Myocyte (in vitro differentiated cells): ENCODE measurements around the gene BRAP. TPM values are rescaled to one million over a fixed set of nuclear protein-coding genes. Genes with fewer than 3 reads are reported as not detected.
"Not testable (repeated sequence)": the region's sequence is repeated elsewhere in the genome, so short reads cannot be mapped to it uniquely, and the experiment has no call there.

Source experiments
- DNase-seq: peaks from one replicate; pipeline ENCODE4 v3.0.0-alpha.2; 2012; ENCODE audit warnings: low read depth
- polyA plus RNA-seq: library from polyadenylated mRNA; unstranded; fragments of >200 nt; gene quantifications from one replicate; pipeline ENCODE4 v1.2.1, GENCODE V29; 2012; ENCODE audit warnings: missing spikeins
- total RNA-seq: library from RNA; depleted of rRNA; stranded (reverse); fragments of >200 nt; gene quantifications from 2 replicates; pipeline ENCODE4 v1.2.3, GENCODE V29; 2014

The BRAP gene
- total RNA-seq, result 17.7 and 20.4 TPM in 2 replicates
- 11.8 TPM for polyA plus RNA-seq

GRCh38 chr12:111685811-111686573 lies at the start of gene BRAP, which contains the start of gene ACAD10:
TSS of gene BRAP (minus strand) at chr12:111685956. CDS start at chr12:111685792, 164 bp downstream.
TSS of gene ACAD10 (plus strand) at chr12:111686053. CDS start at chr12:111692710, 6,657 bp downstream.
- peak; percentile 94 for DNase-seq

- no peak for DNase-seq
Observed at GRCh38 chr12:111733340-111733915, 47.7 kb upstream of the BRAP start.

- DNase-seq, result no peak
Observed at GRCh38 chr12:111732786-111733185, 47.0 kb upstream of the BRAP start.

GRCh38 chr12:111730420-111730819 lies 44.7 kb upstream of the BRAP start:
- DNase-seq, result no peak

- no peak for DNase-seq
Observed at GRCh38 chr12:111728795-111729194, 43.0 kb upstream of the BRAP start.

GRCh38 chr12:111723646-111724360 lies 38.0 kb upstream of the BRAP start:
- not testable (repeated sequence) for DNase-seq

DNA sequence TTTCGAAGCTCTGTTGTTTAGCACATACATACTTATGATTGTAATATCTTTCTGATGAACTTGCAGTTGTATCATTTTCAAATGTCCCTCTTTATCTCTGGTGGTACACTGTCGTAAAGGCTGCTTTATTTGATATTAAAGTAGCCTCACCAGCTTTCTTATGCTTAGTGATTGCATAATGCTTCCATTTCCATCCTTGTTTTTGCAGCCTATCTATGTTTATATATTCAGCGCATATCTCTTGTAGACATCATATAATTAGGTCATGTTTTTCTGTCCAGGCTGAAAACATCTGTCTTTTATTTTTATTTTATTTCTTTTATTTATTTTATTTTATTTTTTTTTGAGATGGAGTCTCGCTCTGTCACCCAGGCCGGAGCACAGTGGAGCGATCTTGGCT lies 34.7 kb upstream of the BRAP start:
- DNase-seq, result no peak

DNA sequence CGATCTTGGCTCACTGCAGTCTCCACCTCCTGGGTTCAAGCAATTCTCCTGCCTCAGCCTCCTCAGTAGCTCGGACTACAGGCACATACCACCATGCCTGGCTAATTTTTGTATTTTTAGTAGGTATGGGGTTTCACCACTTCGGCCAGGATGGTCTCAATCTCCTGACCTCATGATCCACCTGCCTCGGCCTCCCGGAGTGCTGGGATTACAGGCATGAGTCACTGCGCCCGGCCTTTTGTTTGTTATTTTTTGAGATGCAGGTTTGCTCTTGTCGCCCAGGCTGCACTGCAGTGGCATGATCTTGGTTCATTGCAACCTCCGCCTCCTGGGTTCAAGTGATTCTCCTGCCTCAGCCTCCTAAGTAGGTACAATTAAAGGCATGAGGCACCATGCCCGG lies 33.6 kb upstream of the BRAP start:
- peak; percentile 5 for DNase-seq

- DNase-seq, result peak; percentile 14
Observed at GRCh38 chr12:111715279-111715678, 29.5 kb upstream of the BRAP start.

DNA sequence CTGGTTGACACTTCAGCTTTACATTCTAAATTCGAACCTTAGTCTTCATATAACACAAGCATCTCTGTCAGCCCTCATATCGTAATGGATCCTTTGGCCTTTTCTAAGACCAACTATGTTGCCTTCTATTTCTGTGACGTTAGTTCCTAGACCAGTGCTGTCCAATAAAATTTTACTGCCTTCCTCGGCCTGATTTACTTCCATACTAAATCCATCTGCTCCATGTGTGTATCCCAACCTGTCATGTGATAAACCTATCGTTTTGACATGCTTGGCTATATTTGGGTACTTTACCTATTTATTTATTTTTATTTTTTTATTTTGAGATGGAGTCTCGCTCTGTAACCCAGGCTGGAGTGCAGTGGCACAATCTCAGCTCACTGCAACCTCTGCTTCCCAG lies 20.4 kb upstream of the BRAP start:
- no peak for DNase-seq

- DNase-seq, result no peak
Observed at GRCh38 chr12:111705672-111706071, 19.9 kb upstream of the BRAP start.

DNA sequence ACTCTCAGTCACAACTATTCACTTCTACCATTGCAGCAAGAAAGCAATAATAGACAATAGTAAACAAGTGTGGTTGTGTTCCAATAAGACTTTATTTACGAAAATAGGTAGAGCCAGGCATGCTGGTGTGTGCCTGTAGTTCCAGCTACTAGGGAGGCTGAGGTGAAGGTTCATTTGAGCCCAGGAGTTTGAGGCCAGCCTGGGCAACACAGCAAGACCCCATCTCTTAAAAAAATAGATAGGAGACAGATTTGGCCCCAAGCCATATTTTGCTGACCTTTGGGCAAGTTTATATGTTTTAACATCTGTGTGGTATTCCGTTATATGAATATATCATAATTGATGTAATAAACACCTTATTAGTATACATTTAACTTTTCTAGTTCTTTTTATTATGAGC lies 14.2 kb upstream of the BRAP start:
- no peak for DNase-seq

GRCh38 chr12:111693818-111694217 lies 8.1 kb upstream of the BRAP start:
- peak; percentile 10 for DNase-seq

- DNase-seq, result peak; percentile 7
Observed at GRCh38 chr12:111692575-111693210, 6.9 kb upstream of the BRAP start.

- DNase-seq, result no peak
Observed at GRCh38 chr12:111691262-111691661, 5.5 kb upstream of the BRAP start.

DNA sequence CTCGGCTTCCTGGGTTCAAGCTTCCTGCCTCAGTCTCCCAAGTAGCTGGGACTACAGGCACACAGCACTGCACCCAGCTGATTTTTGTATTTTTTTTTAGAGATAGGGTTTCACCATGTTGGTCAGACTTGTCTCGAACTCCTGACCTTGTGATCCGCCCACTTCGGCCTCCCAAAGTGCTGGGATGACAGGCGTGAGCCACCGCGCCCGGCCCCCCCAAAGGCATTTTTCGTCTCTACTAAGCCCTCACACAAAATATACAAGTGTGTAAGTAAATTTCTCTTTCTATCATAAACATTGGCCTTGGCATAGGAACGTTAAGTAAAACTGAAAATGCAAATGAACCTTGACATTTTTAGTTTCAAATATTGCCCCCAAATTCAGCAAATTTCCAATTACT lies 2.2 kb upstream of the BRAP start:
- no peak for DNase-seq

DNA sequence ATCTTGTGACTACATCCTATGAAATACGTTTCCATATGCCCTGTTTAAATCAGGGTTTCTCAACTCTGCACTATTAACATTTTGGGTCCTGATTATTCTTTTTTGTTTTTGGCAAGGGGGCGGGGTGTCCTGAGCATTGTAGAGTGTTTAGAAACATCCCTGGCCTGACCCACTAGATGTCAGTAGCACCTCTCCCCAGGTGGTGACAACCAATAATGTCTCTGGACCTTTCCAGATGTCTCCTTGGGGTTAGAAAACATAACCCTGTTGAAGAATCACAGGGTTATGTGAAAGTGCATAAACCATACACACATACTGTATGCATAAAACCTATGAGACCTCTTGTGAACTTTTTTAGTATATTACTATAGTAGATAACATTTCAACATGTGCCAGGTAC lies 1.5 kb upstream of the BRAP start:
- no peak for DNase-seq

DNA sequence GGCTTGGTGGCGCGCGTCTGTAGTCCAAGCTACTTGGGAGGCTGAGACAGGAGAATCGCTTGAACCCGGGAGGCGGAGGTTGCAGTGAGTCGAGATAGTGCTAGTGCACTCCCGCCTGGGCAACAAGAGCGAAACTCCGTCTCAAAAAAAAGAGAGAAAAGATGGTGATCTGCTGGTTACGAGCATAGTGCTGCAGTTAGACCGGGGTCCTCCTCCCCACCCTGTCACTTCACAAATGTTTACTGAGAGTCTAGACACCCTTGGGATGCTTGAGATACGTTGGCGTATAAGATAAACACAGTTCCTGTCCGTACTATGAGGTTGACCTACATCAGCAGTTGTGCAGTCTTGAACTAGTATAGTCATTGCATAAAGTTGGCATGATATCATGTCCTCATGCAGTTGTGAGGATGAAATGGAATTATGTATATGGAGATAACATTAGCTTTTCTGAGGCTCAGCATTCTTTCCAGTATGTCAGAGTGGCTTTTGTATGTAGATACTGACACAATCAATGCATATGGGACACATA lies 884 bp upstream of the BRAP start:
- DNase-seq, result no peak

DNA sequence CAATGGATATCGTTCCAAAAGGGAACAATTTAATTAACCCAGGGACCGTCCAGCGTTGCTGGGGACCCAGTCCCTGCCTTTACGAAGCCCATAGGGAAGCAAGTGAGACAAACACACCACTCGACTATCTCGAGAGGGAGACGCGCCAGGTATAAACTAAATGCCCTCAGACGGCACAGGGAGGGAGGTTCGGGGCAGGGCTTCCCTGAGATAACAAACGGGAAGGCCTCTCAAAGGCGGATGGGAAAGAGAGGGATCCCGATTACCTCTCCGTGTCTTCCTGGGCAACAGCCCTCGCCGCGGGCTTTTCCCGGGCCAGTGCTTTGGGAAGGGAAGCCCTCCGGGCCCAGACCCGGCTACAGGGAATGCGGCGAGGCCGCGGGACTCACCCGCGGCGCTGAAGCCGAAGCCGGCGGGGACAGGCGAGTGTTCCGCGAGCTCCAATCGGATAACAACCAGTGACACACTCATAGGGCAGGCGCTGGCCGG lies 390 bp downstream of the BRAP start:
- no peak for DNase-seq

GRCh38 chr12:111684485-111685198 lies 1.1 kb downstream of the BRAP start:
- not testable (repeated sequence) for DNase-seq

GRCh38 chr12:111677186-111677585 lies 8.6 kb downstream of the BRAP start:
- no peak for DNase-seq
